Measurements from ENCODE around the gene DCTN5.
"Not testable (repeated sequence)": the region's sequence is repeated elsewhere in the genome, so short reads cannot be mapped to it uniquely, and the experiment has no call there.

The DCTN5 gene

DNA sequence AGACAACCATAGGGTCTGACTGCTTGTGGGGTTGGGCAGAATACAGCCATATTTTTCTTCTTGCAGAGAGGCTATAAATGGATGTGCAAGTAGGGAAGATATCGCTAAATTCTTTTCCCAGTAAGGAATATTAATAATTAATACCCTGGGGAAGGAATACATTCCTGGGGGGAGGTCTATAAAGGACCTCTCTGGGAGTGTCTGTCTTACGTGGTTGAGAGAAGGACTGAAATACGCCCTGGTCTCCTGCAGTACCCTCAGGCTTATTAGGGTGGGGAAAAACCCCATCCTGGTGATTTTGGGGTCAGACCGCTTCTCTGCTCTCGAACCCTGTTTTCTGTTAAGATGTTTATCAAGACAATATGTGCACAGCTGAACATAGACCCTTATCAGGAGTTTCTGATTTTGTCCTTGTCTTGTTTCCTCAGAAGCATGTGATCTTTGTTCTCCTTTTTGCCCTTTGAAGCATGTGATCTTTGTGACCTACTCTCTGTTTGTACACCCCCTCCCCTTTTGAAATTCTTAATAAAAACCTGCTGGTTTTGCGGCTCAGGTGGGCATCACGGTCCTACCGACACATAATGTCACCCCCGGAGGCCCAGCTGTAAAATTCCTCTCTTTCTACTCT, 81.5 kb downstream of the DCTN5 start:
- H3K4me1 Mint-ChIP-seq (ENCODE audit: low read depth); H3K4me3 Mint-ChIP-seq; H3K9me3 Mint-ChIP-seq; H3K27ac Mint-ChIP-seq; H3K36me3 Mint-ChIP-seq (ENCODE audit: low read depth); DNase-seq: not testable (repeated sequence)
- H3K27me3 Mint-ChIP-seq: peaks cover 24% of the 10 kb centered on the region

GRCh38 chr16:23724096-23724784, 83.0 kb downstream of the DCTN5 start:
- peaks cover 19% of the 10 kb centered on the region for H3K27me3 Mint-ChIP-seq
- H3K9me3 Mint-ChIP-seq: peaks cover 9% of the 10 kb centered on the region
- H3K4me1 Mint-ChIP-seq (ENCODE audit: low read depth): peaks cover 4% of the 10 kb centered on the region
- H3K27ac Mint-ChIP-seq: no peak overlapping the region
- no peaks in the 10 kb centered on the region for H3K36me3 Mint-ChIP-seq (ENCODE audit: low read depth)
- DNase-seq: no peak
- no peak overlapping the region for H3K4me3 Mint-ChIP-seq

- Mint-ChIP-seq H3K27ac (no peak overlapping the region), H3K9me3 (peaks cover 9% of the 10 kb centered on the region), H3K27me3 (peaks cover 22% of the 10 kb centered on the region), H3K36me3 (ENCODE audit: low read depth) (no peaks in the 10 kb centered on the region), H3K4me3 (no peak overlapping the region), H3K4me1 (ENCODE audit: low read depth) (peaks cover 4% of the 10 kb centered on the region)
- DNase-seq: no peak
Observed at GRCh38 chr16:23724785-23725131, 83.5 kb downstream of the DCTN5 start.

DNA sequence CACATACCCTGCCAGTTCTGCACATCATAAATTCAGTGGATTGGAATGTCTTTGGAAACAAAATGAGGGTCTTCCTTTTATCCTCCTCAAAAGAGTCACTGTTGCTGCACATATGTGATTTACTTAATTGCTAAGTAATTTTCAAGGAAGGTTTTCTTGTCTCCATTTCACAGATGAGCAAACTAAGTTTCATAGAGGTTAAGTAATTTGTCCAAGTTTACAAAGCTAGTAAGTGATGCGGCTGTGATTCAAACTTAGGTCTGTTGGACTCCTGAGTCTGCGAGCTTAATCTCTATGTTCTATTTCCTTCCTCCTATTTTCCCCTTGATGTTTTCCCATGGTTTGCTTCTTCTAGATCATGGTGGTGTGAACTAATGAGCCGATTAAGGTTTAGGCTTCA, 85.4 kb downstream of the DCTN5 start:
- no peak overlapping the region for H3K27ac Mint-ChIP-seq
- DNase-seq: no peak
- no peaks in the 10 kb centered on the region for H3K36me3 Mint-ChIP-seq (ENCODE audit: low read depth)
- H3K27me3 Mint-ChIP-seq: peaks cover 22% of the 10 kb centered on the region
- H3K4me3 Mint-ChIP-seq: no peak overlapping the region
- H3K4me1 Mint-ChIP-seq (ENCODE audit: low read depth): peaks cover 4% of the 10 kb centered on the region
- peaks cover 8% of the 10 kb centered on the region for H3K9me3 Mint-ChIP-seq
